Lung microvascular endothelial cell (primary cell): ENCODE data around the gene SEL1L. TPM values are rescaled to one million over a fixed set of nuclear protein-coding genes. Genes with fewer than 3 reads are reported as not detected.
"Not testable (repeated sequence)": the region's sequence is repeated elsewhere in the genome, so short reads cannot be mapped to it uniquely, and the experiment has no call there.

Source experiments
- DNase-seq, 2 donors: peaks; one replicate each; pipeline versions ENCODE4 v3.0.0 to v3.0.0-alpha.2; 2010; ENCODE audit warnings: low read depth in 2 of 2
- total RNA-seq: library from RNA; depleted of rRNA; stranded (reverse); fragments of >200 nt; gene quantifications from 2 replicates; pipeline ENCODE4 v1.2.1, GENCODE V29; 2014

The SEL1L gene
- total RNA-seq, 1 donor from 2014 or later: 63.3 TPM

GRCh38 chr14:81474685-81475324, 58.8 kb downstream of the SEL1L start:
- DNase-seq: no peak

- DNase-seq: no peak
These were observed 59.5 kb downstream of the SEL1L start for GRCh38 chr14:81474148-81474492.

GRCh38 chr14:81473456-81474147, 60.1 kb downstream of the SEL1L start:
- DNase-seq: no peak

- no peak for DNase-seq
These were observed 61.4 kb downstream of the SEL1L start for GRCh38 chr14:81472096-81472800.

GRCh38 chr14:81471062-81471461, 62.6 kb downstream of the SEL1L start:
- DNase-seq: no peak

- not testable (repeated sequence) for DNase-seq
These were observed 63.2 kb downstream of the SEL1L start for GRCh38 chr14:81470557-81470826.

GRCh38 chr14:81466854-81467253, 66.8 kb downstream of the SEL1L start:
- no peak for DNase-seq

- DNase-seq: no peak
These were observed 68.0 kb downstream of the SEL1L start for GRCh38 chr14:81465507-81466228.

- not testable (repeated sequence) for DNase-seq
These were observed 68.7 kb downstream of the SEL1L start for GRCh38 chr14:81465003-81465392.

- peak; percentile 62 to 71 for DNase-seq
These were observed 69.2 kb downstream of the SEL1L start for GRCh38 chr14:81464253-81465002.

GRCh38 chr14:81462356-81462755, 71.3 kb downstream of the SEL1L start:
- not testable (repeated sequence) for DNase-seq

GRCh38 chr14:81459912-81460311, 73.7 kb downstream of the SEL1L start:
- no peak for DNase-seq

- DNase-seq: no peak
These were observed 75.3 kb downstream of the SEL1L start for GRCh38 chr14:81458352-81458751.

GRCh38 chr14:81455390-81455789, 78.3 kb downstream of the SEL1L start:
- no peak for DNase-seq

GRCh38 chr14:81454572-81455218, 79.0 kb downstream of the SEL1L start:
- DNase-seq: no peak

GRCh38 chr14:81453166-81453766, 80.4 kb downstream of the SEL1L start:
- peak; percentile 59 to 88 for DNase-seq

GRCh38 chr14:81452341-81453133, 81.1 kb downstream of the SEL1L start:
- no peak for DNase-seq

- DNase-seq: no peak
These were observed 82.7 kb downstream of the SEL1L start for GRCh38 chr14:81450976-81451375.

- DNase-seq: no peak
These were observed 83.5 kb downstream of the SEL1L start for GRCh38 chr14:81450100-81450531.

- no peak for DNase-seq
These were observed 84.1 kb downstream of the SEL1L start for GRCh38 chr14:81449576-81449975.
